Measurements from ENCODE around the gene HEYL.

- TF ChIP-seq CTCF (IDR thresholded peaks at IDR 0.05) (no peak), POLR2A (IDR thresholded peaks at IDR 0.05) (no peak)
Measured at GRCh38 chr1:39675220-39675619, 35.8 kb upstream of the HEYL start.
